GM23248 (cell line): Measurements from ENCODE around the gene SOBP. TPM values are rescaled to one million over a fixed set of nuclear protein-coding genes. Genes with fewer than 3 reads are reported as not detected.

Source experiments
- DNase-seq: peaks from one replicate; pipeline ENCODE4 v3.0.0-alpha.2; 2015
- H2AFZ ChIP-seq: fragments of 200-600 bp; sonication (generic); 2 replicates; pipeline ENCODE4 v1.6.1; 2016; ENCODE audit warnings: antibody characterized with exemption
- H3F3A ChIP-seq: fragments of 200-600 bp; sonication (generic); 2 replicates; pipeline ENCODE4 v1.6.1; 2016; ENCODE audit warnings: mild to moderate bottlenecking, antibody characterized with exemption, mixed run types; ENCODE audit not compliant: insufficient read depth
- H3K27ac ChIP-seq: fragments of 200-600 bp; sonication (generic); 2 replicates; pipeline ENCODE4 v1.5.1; 2016; ENCODE audit warnings: mild to moderate bottlenecking
- H3K27me3 ChIP-seq: fragments of 200-600 bp; sonication (generic); replicated peaks from 2 replicates; pipeline ENCODE4 v1.6.1; 2016; ENCODE audit warnings: mild to moderate bottlenecking; ENCODE audit not compliant: insufficient read depth
- H3K36me3 ChIP-seq: fragments of 200-600 bp; sonication (generic); 2 replicates; pipeline ENCODE4 v1.6.1; 2016; ENCODE audit warnings: low read depth, mild to moderate bottlenecking
- H3K4me1 ChIP-seq: fragments of 200-600 bp; sonication (generic); 2 replicates; pipeline ENCODE4 v1.6.1; 2016; ENCODE audit warnings: mild to moderate bottlenecking; ENCODE audit not compliant: insufficient read depth
- H3K4me2 ChIP-seq: fragments of 200-600 bp; sonication (generic); one replicate; pipeline ENCODE4 v1.6.1; 2016; ENCODE audit warnings: mild to moderate bottlenecking; ENCODE audit not compliant: unreplicated experiment
- H3K4me3 ChIP-seq: fragments of 200-600 bp; sonication (generic); 2 replicates; pipeline ENCODE4 v1.5.1; 2016; ENCODE audit warnings: mild to moderate bottlenecking
- H3K79me2 ChIP-seq: fragments of 200-600 bp; sonication (generic); 2 replicates; pipeline ENCODE4 v1.6.1; 2016; ENCODE audit warnings: mild to moderate bottlenecking; ENCODE audit not compliant: insufficient read depth
- H3K9ac ChIP-seq: fragments of 200-600 bp; sonication (generic); 2 replicates; pipeline ENCODE4 v1.6.1; 2016; ENCODE audit warnings: mild to moderate bottlenecking
- H3K9me2 ChIP-seq: fragments of 200-600 bp; sonication (generic); 2 replicates; pipeline ENCODE4 v1.6.1; 2016; ENCODE audit warnings: mixed run types, mild to moderate bottlenecking, moderate library complexity; ENCODE audit not compliant: insufficient read depth
- H3K9me3 ChIP-seq: fragments of 200-600 bp; sonication (generic); one replicate; pipeline ENCODE4 v1.6.1; 2017; ENCODE audit warnings: low read depth
- H4K20me1 ChIP-seq: fragments of 200-600 bp; sonication (generic); 2 replicates; pipeline ENCODE4 v1.6.0; 2016; ENCODE audit not compliant: insufficient read depth
- EZH2 ChIP-seq: fragments of 200-600 bp; sonication (generic); IDR thresholded peaks from 2 replicates; pipeline ENCODE4 v1.6.1; 2018; ENCODE audit warnings: antibody characterized with exemption, mild to moderate bottlenecking; ENCODE audit not compliant: insufficient read depth, poor library complexity, severe bottlenecking
- EZH2phosphoT487 ChIP-seq: fragments of 200-600 bp; sonication (generic); IDR thresholded peaks from 2 replicates; pipeline ENCODE4 v1.6.1; 2018; ENCODE audit warnings: antibody characterized with exemption, moderate library complexity, mild to moderate bottlenecking, low read depth; ENCODE audit not compliant: insufficient read depth
- WGBS, 2 experiments: methylation state at CpG; one replicate each; pipeline ENCODE4 v1.1.6; 2015 to 2017; ENCODE audit warnings: low lambda C conversion rate in 2 of 2, low coverage in 1 of 2; ENCODE audit errors: missing lambda C conversion rate in 2 of 2; 5-methylcytosine and 5-hydroxymethylcytosine counted together
- in situ Hi-C: fragments of 300-500 bp; cut with MboI; formaldehyde crosslinking; loops from 2 replicates; pipeline ENCODE4 v1.15.0; 2020
- polyA plus RNA-seq: library from polyadenylated mRNA; unstranded; fragments of >200 nt; fragmentation: Nextera tagmentation; extraction: Ambion mirVana; gene quantifications from 2 replicates; pipeline ENCODE4 v1.2.1, GENCODE V29; 2016
- total RNA-seq: library from RNA; depleted of rRNA; stranded (reverse); fragments of >200 nt; shearing (Covaris generic); gene quantifications from 2 replicates; pipeline ENCODE4 v1.2.3, GENCODE V29; 2014

Gene SOBP
- total and polyA plus RNA-seq, 2 experiments from 2014 or later, result 0.38 to 0.97 TPM

GRCh38 chr6:107565165-107565723 is 75.3 kb downstream of the SOBP start:
- TF ChIP-seq EZH2 (no peak), EZH2phosphoT487 (no peak)
- in situ Hi-C loops, result no loop called here
- H3K36me3 ChIP-seq, result no peaks in the 10 kb centered on the region
- H3K9me2 ChIP-seq, result no peaks in the 10 kb centered on the region
- H3K9me3 ChIP-seq, result no peaks in the 10 kb centered on the region
- no peaks in the 10 kb centered on the region for H4K20me1 ChIP-seq
- WGBS, 2 experiments, result 87 to 94% methylated on average over 4 to 7 of the region's 7 CpGs
- H3K4me1 ChIP-seq, result no peaks in the 10 kb centered on the region
- no peak overlapping the region for H3K27ac ChIP-seq
- H3K4me2 ChIP-seq, result no peak overlapping the region
- H3K79me2 ChIP-seq, result no peaks in the 10 kb centered on the region
- H3F3A ChIP-seq, result no peaks in the 10 kb centered on the region
- no peak overlapping the region for H3K4me3 ChIP-seq
- DNase-seq, result no peak
- H3K9ac ChIP-seq, result no peak overlapping the region
- H2AFZ ChIP-seq, result no peak overlapping the region
- no peaks in the 10 kb centered on the region for H3K27me3 ChIP-seq

- no peaks in the 10 kb centered on the region for H3F3A ChIP-seq
- in situ Hi-C loops, result no loop called here
- no peaks in the 10 kb centered on the region for H3K4me1 ChIP-seq
- H4K20me1 ChIP-seq, result no peaks in the 10 kb centered on the region
- H3K4me3 ChIP-seq, result no peak overlapping the region
- no peak for DNase-seq
- no peak overlapping the region for H3K9ac ChIP-seq
- no peak for TF ChIP-seq EZH2phosphoT487
- TF ChIP-seq EZH2, result no peak
- H3K27me3 ChIP-seq, result no peaks in the 10 kb centered on the region
- H3K9me2 ChIP-seq, result no peaks in the 10 kb centered on the region
- no peaks in the 10 kb centered on the region for H3K36me3 ChIP-seq
- H3K4me2 ChIP-seq, result no peak overlapping the region
- no peaks in the 10 kb centered on the region for H3K9me3 ChIP-seq
- no peak overlapping the region for H2AFZ ChIP-seq
- 73 to 78% methylated on average over 1 of the region's 1 CpG for WGBS, 2 experiments
- H3K79me2 ChIP-seq, result no peaks in the 10 kb centered on the region
- H3K27ac ChIP-seq, result no peak overlapping the region
Measured at GRCh38 chr6:107567643-107568042, 77.7 kb downstream of the SOBP start.

- Histone ChIP-seq H3K9me3 (no peaks in the 10 kb centered on the region), H3K9me2 (no peaks in the 10 kb centered on the region), H3K27me3 (no peaks in the 10 kb centered on the region), H3K4me2 (no peak overlapping the region), H3K4me1 (no peaks in the 10 kb centered on the region), H3F3A (no peaks in the 10 kb centered on the region), H3K36me3 (no peaks in the 10 kb centered on the region), H2AFZ (no peak overlapping the region), H3K27ac (no peak overlapping the region), H3K4me3 (no peak overlapping the region), H4K20me1 (no peaks in the 10 kb centered on the region), H3K9ac (no peak overlapping the region), H3K79me2 (no peaks in the 10 kb centered on the region)
- 83% methylated on average over 9 of the region's 9 CpGs for WGBS, 2 experiments
- no peak for TF ChIP-seq EZH2
- TF ChIP-seq EZH2phosphoT487, result no peak
- DNase-seq, result no peak
- in situ Hi-C loops, result no loop called here
Measured at GRCh38 chr6:107569473-107569872, 79.6 kb downstream of the SOBP start.

- H3K9me3 ChIP-seq, result no peaks in the 10 kb centered on the region
- no peak for TF ChIP-seq EZH2phosphoT487
- no peak for TF ChIP-seq EZH2
- H3K27ac ChIP-seq, result no peak overlapping the region
- H3F3A ChIP-seq, result no peaks in the 10 kb centered on the region
- no peaks in the 10 kb centered on the region for H3K79me2 ChIP-seq
- H3K4me2 ChIP-seq, result no peak overlapping the region
- no peaks in the 10 kb centered on the region for H3K9me2 ChIP-seq
- H3K9ac ChIP-seq, result no peak overlapping the region
- in situ Hi-C loops, result no loop called here
- 77 to 79% methylated on average over 9 of the region's 9 CpGs for WGBS, 2 experiments
- H2AFZ ChIP-seq, result no peak overlapping the region
- H3K4me3 ChIP-seq, result no peak overlapping the region
- no peaks in the 10 kb centered on the region for H3K36me3 ChIP-seq
- no peak for DNase-seq
- no peaks in the 10 kb centered on the region for H4K20me1 ChIP-seq
- H3K27me3 ChIP-seq, result no peaks in the 10 kb centered on the region
- peaks cover 2% of the 10 kb centered on the region; the same call in 1 of the 2 replicates for H3K4me1 ChIP-seq
Measured at GRCh38 chr6:107571354-107571753, 81.4 kb downstream of the SOBP start.
